HG02973 (cell line): ENCODE measurements around the gene NINJ1.

ENCODE experiments used
- ATAC-seq: cut with Tn5 transposase; IDR thresholded peaks from one replicate; pipeline ENCODE4 v1.9.1; 2021; ENCODE audit warnings: moderate library complexity; ENCODE audit not compliant: unreplicated experiment

Gene NINJ1

DNA sequence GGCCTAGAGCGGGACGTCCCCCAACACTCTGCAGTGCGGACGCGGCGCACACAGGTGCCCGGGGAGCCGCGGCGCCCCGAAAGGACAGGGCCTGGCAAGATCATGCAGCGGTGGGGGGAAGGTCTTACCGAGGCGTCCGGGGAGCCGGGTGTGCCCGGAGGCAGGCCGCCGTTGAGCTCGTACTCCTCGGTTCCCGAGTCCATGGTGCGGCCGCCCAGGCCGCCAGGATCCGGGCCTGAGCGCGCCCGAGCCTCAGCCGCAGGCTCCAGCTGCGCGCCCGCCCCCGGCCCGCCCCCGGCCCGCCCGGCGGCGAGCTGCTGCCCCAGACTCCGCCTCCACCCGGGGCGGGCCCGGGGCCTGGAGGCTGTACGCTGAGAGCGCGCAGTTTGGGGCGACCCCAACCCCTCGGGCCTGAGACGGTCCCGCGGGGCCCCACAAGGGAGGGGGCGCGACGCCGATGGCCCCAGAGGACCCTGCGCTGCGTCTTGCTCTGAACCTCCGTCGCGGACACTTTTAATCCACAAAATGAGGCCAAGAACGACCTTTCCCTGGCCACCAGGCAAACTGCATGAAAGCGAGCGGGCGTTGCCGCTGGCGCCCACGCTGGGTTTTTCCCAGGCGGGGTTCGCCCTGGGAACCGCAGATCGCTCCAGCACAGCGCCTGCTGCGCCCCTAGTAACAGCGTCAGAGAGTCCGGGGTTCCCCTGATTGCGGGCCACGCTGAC, at the start of gene NINJ1:
NINJ1 (minus strand) TSS at position 237 of the 725 bp plus-strand sequence; CDS start at position 203, 34 bp downstream.
- ATAC-seq = peak; percentile 46

DNA sequence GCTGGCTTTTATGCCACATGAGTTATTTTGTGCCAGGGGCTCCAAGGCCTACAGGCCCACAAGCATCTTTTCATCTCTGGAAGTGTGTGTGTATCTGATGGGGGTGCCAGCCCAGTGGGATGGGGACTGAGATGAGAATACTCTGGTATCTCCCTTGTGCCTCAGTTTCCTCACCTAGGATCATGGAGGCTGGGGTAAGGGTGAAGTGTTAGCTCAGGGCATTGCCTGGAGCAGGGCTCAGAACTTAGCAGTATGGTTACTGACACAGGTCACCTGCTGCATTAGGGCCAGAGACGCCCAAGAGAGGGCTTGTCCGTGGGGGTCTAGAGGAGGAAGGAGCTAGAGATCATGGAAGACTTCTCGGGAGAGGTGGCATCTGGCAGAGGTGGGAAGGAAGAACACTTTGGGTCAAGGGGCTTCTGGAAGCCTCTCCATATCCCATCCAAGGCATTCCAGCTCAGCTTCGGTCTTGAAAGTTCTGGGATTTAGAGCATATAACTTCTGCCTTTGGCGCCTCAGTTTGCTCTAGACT, 49.1 kb upstream of the NINJ1 start:
- ATAC-seq = no peak

DNA sequence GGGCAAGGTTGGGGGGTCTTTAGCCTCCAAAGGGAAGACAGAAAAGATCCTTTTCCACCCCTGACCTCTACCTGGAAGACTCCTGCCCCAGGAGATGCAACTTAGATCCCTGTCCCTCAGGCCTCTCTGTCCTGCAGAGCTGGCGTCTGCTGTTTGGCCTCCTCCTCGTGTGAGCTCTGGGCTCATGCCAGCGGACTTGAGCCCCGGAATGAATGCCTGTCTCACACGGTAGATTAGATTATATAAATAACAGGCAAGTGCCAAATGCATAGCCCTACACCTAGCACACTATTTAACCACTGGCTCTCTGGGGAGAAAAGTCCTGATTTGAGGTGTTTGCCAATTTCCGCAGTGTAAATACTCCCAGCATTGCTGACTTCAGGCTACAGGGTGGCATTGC, 48.5 kb upstream of the NINJ1 start:
- no peak for ATAC-seq

GRCh38 chr9:93181672-93182435, 47.8 kb upstream of the NINJ1 start:
- no peak for ATAC-seq

DNA sequence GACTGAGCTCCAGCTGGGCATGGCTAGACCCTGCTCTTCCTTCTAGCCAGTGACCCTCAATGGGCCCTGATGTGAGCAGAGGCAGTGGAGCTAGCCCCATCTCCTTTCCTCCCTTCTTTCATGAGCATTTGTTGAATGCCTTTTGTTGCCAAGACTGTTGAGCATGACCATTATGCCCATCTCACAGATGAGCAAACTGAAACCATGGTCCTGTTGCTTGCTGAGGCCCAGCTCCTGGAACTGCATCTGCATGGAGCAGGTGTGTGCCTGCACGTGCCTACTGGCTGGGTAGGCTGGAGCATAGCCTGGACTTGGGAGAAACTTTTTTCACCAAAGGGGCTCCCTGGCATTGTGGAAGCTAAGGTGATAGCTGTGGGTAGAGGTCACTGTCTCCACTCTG, 46.9 kb upstream of the NINJ1 start:
- ATAC-seq = no peak

- ATAC-seq = no peak
These were observed 45.1 kb upstream of the NINJ1 start for GRCh38 chr9:93178851-93179786.

DNA sequence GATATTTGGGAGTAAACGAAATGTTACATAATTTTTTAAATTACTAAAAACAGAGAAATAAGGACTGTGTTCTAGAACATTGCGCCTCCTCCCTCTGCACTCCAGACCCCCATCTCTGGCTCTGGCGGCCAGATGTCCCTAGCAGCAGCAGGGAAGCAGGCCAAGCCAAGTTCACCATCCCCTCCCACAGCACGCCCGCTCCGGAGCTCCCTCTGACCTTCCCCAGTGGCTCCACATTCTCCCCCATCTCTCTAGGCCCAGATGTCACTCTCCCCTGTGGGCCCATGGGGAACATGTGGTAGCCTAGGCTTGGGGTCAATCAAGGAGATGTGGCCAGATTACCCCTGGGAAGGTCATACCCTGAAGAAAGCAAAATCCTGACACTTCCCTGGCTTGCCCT, 43.6 kb upstream of the NINJ1 start:
- no peak for ATAC-seq

DNA sequence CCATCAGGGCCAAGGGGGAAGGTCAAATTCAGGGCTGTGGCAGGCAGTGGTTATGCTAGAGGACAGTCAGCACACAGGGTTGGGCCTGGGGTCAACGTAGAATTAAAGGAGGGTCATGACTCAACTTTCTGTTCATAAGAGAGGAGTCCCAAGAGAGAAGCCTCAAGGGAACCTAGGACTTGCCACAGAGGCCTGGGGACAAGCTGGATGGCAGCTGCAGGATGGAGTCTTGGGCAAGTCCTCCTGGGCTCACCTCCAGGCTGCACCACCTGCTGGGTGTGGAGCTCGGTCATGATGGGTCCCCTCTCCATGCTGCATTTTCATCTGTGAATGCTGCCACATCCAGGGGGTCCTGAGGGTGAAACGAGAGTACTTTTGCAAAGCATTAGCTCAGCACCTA, 40.9 kb upstream of the NINJ1 start:
- ATAC-seq = no peak

DNA sequence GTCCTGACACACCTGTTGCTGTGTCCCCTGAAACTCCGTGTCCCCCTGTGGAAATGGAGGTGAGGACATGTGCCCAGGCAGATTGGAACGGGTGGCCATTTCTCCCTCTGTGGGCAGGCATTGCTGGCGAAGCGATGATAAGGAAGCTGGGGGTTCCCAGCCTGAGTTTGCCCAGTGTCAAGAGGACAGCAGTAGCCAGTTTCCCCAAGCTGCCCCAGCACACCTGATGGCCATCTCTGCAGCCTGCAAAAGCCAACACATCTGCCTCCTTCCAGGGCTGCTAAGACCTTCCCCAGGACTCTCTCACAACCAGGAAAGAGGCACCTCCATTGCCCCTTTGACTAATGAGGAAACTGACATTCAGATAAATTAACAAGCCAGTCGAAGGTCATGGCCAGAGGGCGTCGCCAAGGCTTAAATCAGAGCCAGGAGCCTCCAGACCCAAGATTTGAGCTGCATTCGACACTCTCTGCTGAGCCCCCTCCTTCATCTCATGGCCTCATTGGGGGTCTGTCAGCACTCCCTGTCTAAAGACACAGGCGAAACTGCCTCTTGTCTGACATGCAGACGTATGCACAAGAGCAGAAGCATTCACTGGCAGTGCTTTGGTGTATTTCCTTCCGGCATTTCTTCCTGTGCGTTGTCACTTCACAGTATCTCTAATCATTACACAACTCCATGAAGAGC, 39.5 kb upstream of the NINJ1 start:
- ATAC-seq = no peak

DNA sequence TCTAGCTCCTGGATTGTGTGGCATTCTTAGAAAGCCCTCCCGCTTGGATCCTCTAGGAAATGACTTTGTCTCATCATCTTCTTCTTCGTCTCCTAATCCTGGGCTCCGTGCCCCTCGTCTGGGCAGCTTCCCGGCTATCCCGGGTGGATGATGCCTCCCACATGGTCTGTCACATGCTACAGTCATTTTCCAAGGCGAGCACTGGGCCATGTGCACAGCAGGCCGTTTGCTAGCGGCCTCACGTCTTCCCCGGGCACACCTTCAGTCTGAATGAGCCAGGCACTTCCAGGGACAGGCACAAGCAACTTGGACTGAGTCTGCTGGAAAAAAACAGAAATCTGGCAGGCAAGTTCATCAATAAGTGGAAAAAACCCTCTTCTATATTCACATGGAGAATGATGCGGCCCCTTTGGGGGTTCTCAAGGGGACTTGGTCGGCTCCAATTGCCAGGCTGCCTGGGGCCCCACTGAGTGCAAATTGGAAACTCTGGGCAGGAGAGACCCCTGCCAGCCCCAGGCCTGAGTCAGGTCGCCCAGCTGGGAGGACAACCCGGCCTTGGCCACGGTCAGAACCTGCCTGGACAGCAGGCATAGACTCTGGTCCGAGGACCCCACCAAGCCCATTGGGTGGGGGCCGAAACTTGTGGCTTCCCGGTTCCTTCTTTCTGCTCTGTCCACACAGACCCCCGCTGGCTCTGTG, 38.8 kb upstream of the NINJ1 start:
- ATAC-seq = no peak

DNA sequence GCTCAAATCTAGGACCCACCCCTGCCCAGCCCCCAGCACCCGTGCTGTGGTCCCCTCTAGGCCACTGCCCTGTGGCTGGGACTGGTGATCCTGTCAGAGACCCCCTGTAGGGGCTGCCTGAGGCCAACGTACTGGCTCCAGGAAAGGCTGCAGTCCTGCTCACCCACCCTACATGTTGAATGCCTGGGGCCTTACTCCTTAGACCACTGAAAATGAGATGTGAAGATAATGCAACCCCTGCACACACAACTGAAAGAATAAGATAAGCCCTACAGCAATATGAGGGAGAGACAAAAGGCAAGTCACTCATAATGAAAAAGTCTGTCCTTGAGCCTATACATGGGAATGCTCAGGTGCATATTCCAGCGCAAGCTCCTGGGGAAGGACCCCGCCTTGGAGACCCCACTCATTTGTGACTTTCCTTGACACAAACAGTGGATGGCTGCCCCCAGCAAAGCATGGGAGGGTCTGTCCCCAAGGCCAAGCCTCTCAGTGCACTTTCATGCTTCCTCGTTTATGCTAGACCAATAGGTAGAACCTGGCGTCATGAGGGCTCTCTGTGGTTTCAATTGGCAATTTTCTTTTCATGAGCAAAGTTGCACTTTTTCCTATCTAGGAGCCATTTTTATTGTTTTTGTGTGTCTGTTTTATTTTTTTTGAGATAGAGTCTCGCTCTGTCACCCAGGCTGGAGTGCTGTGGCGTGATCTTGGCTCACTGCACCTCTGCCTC, 37.4 kb upstream of the NINJ1 start:
- ATAC-seq = no peak

- no peak for ATAC-seq
These were observed 36.5 kb upstream of the NINJ1 start for GRCh38 chr9:93170571-93170970.

GRCh38 chr9:93169444-93169843, 35.4 kb upstream of the NINJ1 start:
- ATAC-seq = no peak

DNA sequence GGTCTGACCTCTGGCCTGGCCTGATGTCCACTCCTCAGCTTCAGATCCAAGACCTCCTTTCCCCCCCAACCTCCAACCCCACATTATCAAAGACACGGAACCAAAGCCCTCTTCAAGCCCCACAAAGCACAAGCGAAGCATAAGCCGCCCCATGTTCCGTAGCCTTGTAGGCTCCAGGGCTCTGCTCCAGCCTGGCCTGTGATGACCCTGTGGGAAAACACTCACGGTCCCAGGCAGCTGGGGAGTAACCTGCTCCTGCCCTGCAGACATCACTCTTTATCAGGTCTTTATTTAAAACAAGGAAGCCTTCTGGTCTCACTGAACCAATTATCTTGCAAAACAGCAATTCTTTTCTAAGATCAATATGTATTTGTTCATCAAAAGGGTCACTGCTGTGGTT, 34.5 kb upstream of the NINJ1 start:
- ATAC-seq = no peak

GRCh38 chr9:93167838-93168237, 33.8 kb upstream of the NINJ1 start:
- no peak for ATAC-seq

DNA sequence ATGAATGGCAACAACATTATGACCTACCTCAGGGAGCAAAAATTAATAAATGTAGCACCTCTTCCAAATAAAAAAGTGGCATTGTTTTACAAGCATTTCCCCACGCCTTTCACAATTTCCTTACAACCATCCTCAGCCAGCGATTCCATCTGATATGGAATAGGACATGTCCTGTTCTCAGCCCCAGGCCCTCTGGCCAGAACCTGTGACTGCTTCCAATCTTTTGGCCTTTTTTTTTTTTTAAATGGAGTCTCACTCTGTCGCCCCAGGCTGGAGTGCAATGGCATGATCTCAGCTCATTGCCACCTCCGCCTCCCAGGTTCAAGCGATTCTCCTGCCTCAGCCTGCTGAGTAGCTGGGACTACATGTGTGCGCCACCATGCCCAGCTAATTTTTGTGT, 33.1 kb upstream of the NINJ1 start:
- no peak for ATAC-seq

DNA sequence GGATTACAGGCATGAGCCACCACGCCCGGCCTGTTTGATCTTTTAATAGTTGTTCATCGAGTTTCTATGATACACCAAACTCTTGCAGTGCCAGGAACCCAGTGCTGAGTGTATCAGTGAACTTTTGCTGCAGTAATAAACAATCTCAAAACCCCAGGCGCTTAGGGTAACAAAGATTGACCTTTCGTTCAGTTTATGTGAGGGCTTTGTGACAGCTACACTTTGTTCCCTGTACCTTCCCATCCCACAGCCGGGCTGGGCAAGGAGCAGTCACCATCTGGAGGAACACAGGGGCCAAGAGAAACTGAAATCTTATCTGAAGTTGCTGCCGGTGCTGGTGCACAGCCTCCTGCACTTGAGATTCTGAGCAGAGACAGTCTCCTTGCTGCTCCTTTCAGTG, 32.6 kb upstream of the NINJ1 start:
- ATAC-seq = no peak

DNA sequence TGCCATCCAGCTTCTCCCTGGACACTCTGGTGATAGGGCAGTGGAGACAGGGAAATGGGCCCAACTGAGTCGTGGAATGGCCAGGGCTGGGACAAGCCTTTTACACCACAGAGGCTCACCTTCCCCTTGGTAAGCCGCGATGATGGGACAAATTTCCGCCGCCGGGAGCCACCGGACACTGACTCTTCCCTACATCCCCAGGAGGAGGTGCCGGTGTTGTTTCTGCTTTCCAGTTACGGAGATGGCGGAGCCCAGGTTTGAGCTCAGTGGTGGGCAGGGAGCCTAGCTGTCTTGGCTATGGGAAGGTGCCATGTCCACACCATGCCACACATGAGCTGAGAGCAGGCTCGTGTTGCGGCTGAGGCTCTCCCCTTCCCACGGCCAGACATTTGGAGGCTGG, 30.0 kb upstream of the NINJ1 start:
- no peak for ATAC-seq
